Stomach (tissue), 9 donors: ENCODE results near the gene AGBL2. TPM values are rescaled to one million over a fixed set of nuclear protein-coding genes. Genes with fewer than 3 reads are reported as not detected.

Experiments
- DNase-seq, 2 donors: peaks; one replicate each; pipeline versions ENCODE4 v3.0.0 to v3.0.0-alpha.2; 2013 to 2019
- H3K27ac ChIP-seq, 5 donors: fragments of 200-600 bp in 4 of 5; sonication (generic) in 4 of 5; one replicate each; pipeline ENCODE4 v1.5.1; 2013 to 2019; ENCODE audit warnings: mild to moderate bottlenecking in 1 of 5, moderate library complexity in 1 of 5
- H3K27me3 ChIP-seq, 3 donors: fragments of 200-600 bp; sonication (generic); one replicate each; pipeline ENCODE4 v1.5.1; 2017 to 2019; ENCODE audit warnings: mixed run types in 1 of 3
- H3K36me3 ChIP-seq, 4 donors: fragments of 200-600 bp; sonication (generic); 1 replicate in 3 of 4; 2 replicates in 1 of 4; pipeline ENCODE4 v1.5.1; 2016 to 2019
- H3K4me1 ChIP-seq, 4 donors: fragments of 200-600 bp; sonication (generic); one replicate each; pipeline ENCODE4 v1.5.1; 2016 to 2019
- H3K4me3 ChIP-seq, 4 donors: fragments of 200-600 bp; sonication (generic) in 3 of 4; one replicate each; pipeline ENCODE4 v1.5.1; 2016 to 2019; ENCODE audit warnings: mild to moderate bottlenecking in 1 of 4
- H3K9me3 ChIP-seq, 4 donors: fragments of 200-600 bp; sonication (generic); one replicate each; pipeline ENCODE4 v1.5.1; 2016 to 2019
- CTCF ChIP-seq, 7 experiments: fragments of 450-650 bp in 4 of 7; fragments of 200-600 bp in 3 of 7; sonication (generic) in 3 of 7; IDR thresholded peaks; one replicate each; pipeline ENCODE4 v1.5.1; 2016 to 2019; ENCODE audit warnings: antibody characterized with exemption in 7 of 7, control low read depth in 2 of 7, mild to moderate bottlenecking in 1 of 7
- EP300 ChIP-seq: sonication (generic); formaldehyde crosslinking; IDR thresholded peaks from one replicate; pipeline ENCODE4 v1.6.1; 2017; ENCODE audit warnings: antibody characterized with exemption
- POLR2A ChIP-seq, 4 donors: fragments of 450-650 bp; IDR thresholded peaks; one replicate each; pipeline ENCODE4 v1.6.1; 2016; ENCODE audit warnings: antibody characterized with exemption in 4 of 4, control low read depth in 2 of 4, mild to moderate bottlenecking in 1 of 4, moderate library complexity in 1 of 4
- POLR2AphosphoS5 ChIP-seq, 3 donors: sonication (generic); formaldehyde crosslinking; IDR thresholded peaks; one replicate each; pipeline ENCODE4 v1.6.1; 2016; ENCODE audit warnings: antibody characterized with exemption in 3 of 3
- WGBS, 5 donors: extraction: QIAGEN DNeasy Blood & Tissue Kit in 3 of 5; methylation state at CpG; one replicate each; pipeline versions ENCODE4 v1.1.5 to v1.1.7; 2013 to 2018; 5-methylcytosine and 5-hydroxymethylcytosine counted together
- intact Hi-C: fragments of 100-400 bp; cut with DNase I; formaldehyde crosslinking; loops from one replicate; pipeline ENCODE4 v1.15.1; 2023; ENCODE audit warnings: low total_unique reads
- polyA plus RNA-seq, 3 donors: library from polyadenylated mRNA; stranded (reverse); fragments of 200-250 nt; gene quantifications; one replicate each; pipeline ENCODE4 v1.2.3, GENCODE V29; 2013
- total RNA-seq, 5 donors: library from RNA; depleted of rRNA; stranded (reverse); fragments of >200 nt; gene quantifications; one replicate each; pipeline versions ENCODE4 v1.1.0 to v1.2.3, GENCODE V29; 2014 to 2016
- donor health status: healthy with polysubstance abuse.
- donor health status: Bipolar disorder and iron deficiency.
- donor health status: healthy.

AGBL2 gene
- total and polyA plus RNA-seq, 8 donors, result 0.56 to 11.7 (median 0.92) TPM; not detected in 3

GRCh38 chr11:47705721-47706120 lies 9.4 kb downstream of the AGBL2 start:
- TF ChIP-seq CTCF (IDR thresholded peaks at IDR 0.05) (no peak), POLR2A (IDR thresholded peaks at IDR 0.05) (no peak), EP300 (no peak), POLR2AphosphoS5 (IDR thresholded peaks at IDR 0.05) (no peak)
- Histone ChIP-seq H3K36me3 (no peaks in the 10 kb centered on the region), H3K4me1 (no peaks in the 10 kb centered on the region), H3K27ac (no peak overlapping the region), H3K4me3 (no peak overlapping the region), H3K27me3 (no peaks in the 10 kb centered on the region), H3K9me3 (no peaks in the 10 kb centered on the region)
- 68 to 79% (median 74%) methylated on average over 1 of the region's 1 CpG for WGBS, 5 donors
- intact Hi-C loops, result no loop called here
- no peak for DNase-seq

DNA sequence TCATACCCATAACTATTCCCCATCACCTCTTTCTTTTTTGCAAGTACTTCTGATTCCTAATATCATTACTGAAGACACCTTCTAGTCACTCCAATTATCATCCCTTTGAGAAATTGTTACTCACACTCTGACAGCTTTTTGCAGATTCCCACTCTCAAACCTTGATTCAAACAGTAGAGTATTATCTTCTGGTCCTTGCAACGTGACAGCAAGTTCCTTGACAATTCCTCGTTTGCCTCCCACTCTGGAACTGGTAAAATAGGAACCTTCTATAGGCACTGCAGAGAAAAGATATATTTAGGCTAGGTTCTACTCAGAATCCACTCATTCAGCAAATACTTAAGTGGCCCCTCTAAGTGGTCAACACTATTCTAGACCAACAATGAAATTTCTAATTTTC lies 23.2 kb downstream of the AGBL2 start:
- 56 to 73% (median 58%) methylated on average over 2 of the region's 2 CpGs for WGBS, 5 donors
- Histone ChIP-seq H3K4me3 (no peak overlapping the region), H3K4me1 (no peaks in the 10 kb centered on the region), H3K9me3 (no peaks in the 10 kb centered on the region), H3K27me3 (no peaks in the 10 kb centered on the region), H3K27ac (no peak overlapping the region), H3K36me3 (no peaks in the 10 kb centered on the region)
- TF ChIP-seq CTCF (IDR thresholded peaks at IDR 0.05) (no peak), POLR2AphosphoS5 (IDR thresholded peaks at IDR 0.05) (no peak), POLR2A (IDR thresholded peaks at IDR 0.05) (no peak), EP300 (no peak)
- DNase-seq, result no peak
- intact Hi-C loops, result no loop called here

DNA sequence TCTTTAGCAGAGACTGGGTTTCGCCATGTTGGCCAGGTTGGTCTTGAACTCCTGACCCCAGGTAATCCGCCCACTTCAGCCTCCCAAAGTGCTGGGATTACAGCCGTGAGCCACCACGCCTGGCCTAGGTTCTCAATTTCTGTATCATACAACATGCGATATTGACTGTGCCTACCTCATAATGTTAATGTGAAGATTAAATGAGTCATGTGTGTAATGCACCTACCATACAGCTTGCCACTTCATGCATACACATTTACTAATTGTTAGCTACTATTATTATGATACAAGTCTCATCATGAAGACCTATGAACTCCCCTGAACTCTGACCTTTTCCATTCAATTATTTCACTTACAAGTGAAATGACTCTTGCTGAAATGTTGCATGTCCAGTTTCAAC lies 25.7 kb downstream of the AGBL2 start:
- Histone ChIP-seq H3K27ac (no peak overlapping the region), H3K4me3 (no peak overlapping the region), H3K27me3 (no peaks in the 10 kb centered on the region), H3K36me3 (no peaks in the 10 kb centered on the region), H3K4me1 (no peaks in the 10 kb centered on the region), H3K9me3 (no peaks in the 10 kb centered on the region)
- 88 to 98% (median 96%) methylated on average over 4 to 5 of the region's 5 CpGs for WGBS, 5 donors
- no peak for DNase-seq
- TF ChIP-seq EP300, result no peak
- no peak for TF ChIP-seq POLR2A (IDR thresholded peaks at IDR 0.05)
- no peak for TF ChIP-seq CTCF (IDR thresholded peaks at IDR 0.05)
- no peak for TF ChIP-seq POLR2AphosphoS5 (IDR thresholded peaks at IDR 0.05)
- intact Hi-C loops, result no loop called here

DNA sequence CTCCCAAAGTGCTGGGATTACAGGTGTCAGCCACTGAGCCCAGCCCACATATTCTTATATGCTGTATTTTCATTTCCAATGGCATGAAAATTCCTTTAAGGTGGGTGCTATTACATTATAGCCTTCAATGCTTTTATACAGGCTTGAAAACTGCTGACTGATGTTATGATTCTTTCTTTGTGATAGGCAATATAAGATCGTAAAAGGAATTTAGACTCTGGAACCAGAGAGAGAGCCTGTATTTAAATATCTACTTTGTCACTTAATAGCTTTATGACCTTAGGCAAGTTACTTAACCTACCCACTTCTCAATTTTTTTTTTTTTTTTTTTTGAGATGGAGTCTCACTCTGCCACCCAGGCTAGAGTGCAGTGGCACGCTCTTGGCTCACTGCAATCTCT lies 26.2 kb downstream of the AGBL2 start:
- 78 to 97% (median 93%) methylated on average over 2 of the region's 2 CpGs for WGBS, 5 donors
- Histone ChIP-seq H3K36me3 (no peaks in the 10 kb centered on the region), H3K27ac (no peak overlapping the region), H3K9me3 (no peaks in the 10 kb centered on the region), H3K4me1 (no peaks in the 10 kb centered on the region), H3K4me3 (no peak overlapping the region), H3K27me3 (no peaks in the 10 kb centered on the region)
- no peak for DNase-seq
- TF ChIP-seq POLR2A (IDR thresholded peaks at IDR 0.05) (no peak), EP300 (no peak), POLR2AphosphoS5 (IDR thresholded peaks at IDR 0.05) (no peak), CTCF (IDR thresholded peaks at IDR 0.05) (no peak)
- intact Hi-C loops, result no loop called here
